Measurements from ENCODE around the gene RPL7A. TPM values are rescaled to one million over a fixed set of nuclear protein-coding genes. Genes with fewer than 3 reads are reported as not detected.
"Not testable (repeated sequence)": the region's sequence is repeated elsewhere in the genome, so short reads cannot be mapped to it uniquely, and the experiment has no call there.

The RPL7A gene
- polyA plus RNA-seq (2011; rRNA removed): 2,964 and 3,329 TPM in 2 replicates
- 1,447 and 2,388 TPM in 2 replicates for polyA minus RNA-seq (2011; rRNA and poly(A)+ RNA removed)

DNA sequence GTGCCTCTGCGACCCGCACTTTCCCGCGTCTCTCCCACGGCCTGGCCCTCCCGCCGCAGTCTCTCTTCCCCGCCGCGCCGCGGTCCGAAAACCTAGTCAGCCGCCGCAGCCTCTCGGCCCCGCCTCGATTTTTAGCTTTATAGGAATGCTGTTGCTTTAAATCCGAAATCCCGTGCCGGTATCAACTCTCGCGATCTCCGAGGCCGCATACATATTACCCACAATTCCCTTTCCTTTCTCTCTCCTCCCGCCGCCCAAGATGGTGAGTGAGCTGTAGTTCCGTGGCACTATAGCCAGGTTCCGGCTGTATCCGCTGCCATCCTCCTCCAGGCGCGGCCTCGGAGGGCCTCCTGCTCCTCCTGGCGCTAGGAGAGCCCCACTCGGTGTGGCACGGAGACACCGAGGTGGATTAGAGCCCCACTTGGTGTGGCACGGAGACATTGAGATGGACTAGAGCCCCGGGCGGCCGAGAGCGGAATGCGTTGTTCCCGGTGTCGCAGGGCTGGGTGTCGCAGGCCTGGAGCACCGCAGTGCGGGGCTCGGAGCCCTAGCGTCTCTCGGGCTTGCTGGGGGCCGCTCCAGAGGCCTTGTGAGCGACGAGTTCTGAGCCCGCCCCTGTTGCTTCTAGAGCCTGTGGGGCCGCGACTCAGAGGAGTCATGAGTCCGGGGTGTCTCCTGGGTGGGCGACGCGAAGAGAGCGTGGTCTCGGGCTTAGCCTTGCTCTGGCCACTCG is at the start of gene RPL7A, which contains the start of gene MED22:
Gene RPL7A, plus strand, starts transcription at position 234 of the 733 bp plus-strand sequence. Its CDS starts 26 bp downstream, at position 260.
Gene MED22, minus strand, starts transcription at position 147 of the 733 bp plus-strand sequence. CDS start 1,469 bp downstream, outside the sequence.
- peaks cover 51% of the 10 kb centered on the region for H3K36me3 ChIP-seq (ENCODE audit: control insufficient read depth, insufficient read depth, low read length)
- ChIA-PET POLR2A (interaction anchor here (0.6 to 1.0 kb wide), 4 partner anchors 13 to 318 kb away, joined by 3 to 8 read pairs (median 4); partner anchors contain the start of gene SURF6), CTCF (no interaction called here)
- DNase-seq (ENCODE audit: low read depth): peak; percentile 87
- no peaks in the 10 kb centered on the region for H3K27me3 ChIP-seq (ENCODE audit: control insufficient read depth, insufficient read depth, low read length)
- H3K4me3 ChIP-seq (ENCODE audit: low read depth, low read length): peak within 1 kb of the TSS; percentile 99
- TF ChIP-seq, protein P1, sequence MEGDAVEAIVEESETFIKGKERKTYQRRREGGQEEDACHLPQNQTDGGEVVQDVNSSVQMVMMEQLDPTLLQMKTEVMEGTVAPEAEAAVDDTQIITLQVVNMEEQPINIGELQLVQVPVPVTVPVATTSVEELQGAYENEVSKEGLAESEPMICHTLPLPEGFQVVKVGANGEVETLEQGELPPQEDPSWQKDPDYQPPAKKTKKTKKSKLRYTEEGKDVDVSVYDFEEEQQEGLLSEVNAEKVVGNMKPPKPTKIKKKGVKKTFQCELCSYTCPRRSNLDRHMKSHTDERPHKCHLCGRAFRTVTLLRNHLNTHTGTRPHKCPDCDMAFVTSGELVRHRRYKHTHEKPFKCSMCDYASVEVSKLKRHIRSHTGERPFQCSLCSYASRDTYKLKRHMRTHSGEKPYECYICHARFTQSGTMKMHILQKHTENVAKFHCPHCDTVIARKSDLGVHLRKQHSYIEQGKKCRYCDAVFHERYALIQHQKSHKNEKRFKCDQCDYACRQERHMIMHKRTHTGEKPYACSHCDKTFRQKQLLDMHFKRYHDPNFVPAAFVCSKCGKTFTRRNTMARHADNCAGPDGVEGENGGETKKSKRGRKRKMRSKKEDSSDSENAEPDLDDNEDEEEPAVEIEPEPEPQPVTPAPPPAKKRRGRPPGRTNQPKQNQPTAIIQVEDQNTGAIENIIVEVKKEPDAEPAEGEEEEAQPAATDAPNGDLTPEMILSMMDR (IDR thresholded peaks at IDR 0.05; ENCODE audit: insufficient read depth, low read depth, low read length): no peak

DNA sequence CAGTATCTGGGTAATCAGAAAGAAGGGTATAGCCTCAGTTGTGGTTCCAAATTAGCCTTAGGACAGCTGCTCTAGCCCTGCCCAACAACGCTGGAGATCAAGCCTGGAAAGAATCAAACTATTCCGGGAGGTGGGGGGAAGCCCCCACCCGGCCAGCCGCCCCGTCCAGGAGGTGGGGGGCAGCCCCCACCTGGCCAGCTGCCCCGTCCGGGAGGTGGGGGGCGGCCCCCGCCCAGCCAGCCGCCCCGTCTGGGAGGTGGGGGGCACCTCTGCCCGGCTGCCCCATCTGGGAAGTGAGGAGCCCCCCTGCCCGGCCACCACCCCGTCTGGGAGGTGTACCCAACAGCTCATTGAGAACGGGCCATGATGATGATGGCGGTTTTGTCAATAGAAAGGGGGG is 48.0 kb upstream of the RPL7A start:
- DNase-seq (ENCODE audit: low read depth); H3K4me3 ChIP-seq (ENCODE audit: low read depth, low read length); POLR2A ChIA-PET; H3K27me3 ChIP-seq (ENCODE audit: control insufficient read depth, insufficient read depth, low read length); H3K36me3 ChIP-seq (ENCODE audit: control insufficient read depth, insufficient read depth, low read length): not testable (repeated sequence)
- CTCF ChIA-PET: interaction anchor here (1.2 kb wide), 1 partner anchor 113 kb away, joined by 4 read pairs; no protein-coding TSS in a partner anchor

DNA sequence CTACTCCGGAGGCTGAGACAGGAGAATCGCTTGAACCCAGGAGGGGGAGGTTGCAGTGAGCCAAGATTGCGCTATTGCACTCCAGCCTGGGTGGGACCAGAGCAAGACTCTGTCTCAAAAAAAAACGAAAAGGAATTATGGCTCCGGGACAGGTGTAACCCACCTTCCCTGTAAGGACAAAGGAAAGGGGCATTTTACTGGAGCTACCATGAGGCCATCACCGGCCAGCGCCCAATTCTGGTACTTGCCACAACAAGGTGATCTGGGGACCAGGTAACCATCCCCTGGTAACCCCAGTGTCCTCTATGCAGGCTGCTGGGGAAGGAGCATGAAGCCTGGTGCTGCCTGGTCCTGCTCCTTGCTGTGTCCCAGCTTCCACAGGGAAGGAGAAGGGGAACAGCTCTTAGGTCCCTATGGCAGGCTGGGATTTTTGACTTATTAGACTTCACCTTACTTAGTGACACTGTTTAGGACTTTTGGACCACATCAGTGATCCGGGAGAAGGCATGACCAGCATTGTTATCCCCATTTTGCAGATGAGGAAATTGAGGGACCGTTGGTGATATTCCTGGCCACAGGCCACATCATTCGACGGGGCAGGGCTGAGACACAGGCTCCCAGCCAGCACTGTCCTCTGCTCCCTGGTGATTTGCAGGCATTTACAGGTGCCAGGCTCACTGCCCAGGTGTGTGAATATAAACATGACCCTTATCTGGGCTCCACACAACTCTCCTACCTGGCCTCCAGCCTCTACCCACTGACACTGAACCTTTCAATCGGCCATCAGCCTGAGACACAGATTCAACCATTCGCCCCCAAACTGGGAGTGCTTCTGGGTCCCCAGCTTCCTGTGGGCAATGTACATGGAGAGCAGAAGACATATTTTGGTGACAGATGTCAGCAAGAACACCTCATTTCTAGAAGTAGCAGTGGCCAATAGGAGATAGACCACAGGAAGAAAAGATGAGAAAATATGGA is 46.5 kb upstream of the RPL7A start:
- ChIA-PET POLR2A (no interaction called here), CTCF (no interaction called here)
- Histone ChIP-seq H3K4me3 (ENCODE audit: low read depth, low read length) (no peak overlapping the region), H3K27me3 (ENCODE audit: control insufficient read depth, insufficient read depth, low read length) (no peaks in the 10 kb centered on the region; the same call in 1 of the 2 replicates), H3K36me3 (ENCODE audit: control insufficient read depth, insufficient read depth, low read length) (no peaks in the 10 kb centered on the region)
- TF ChIP-seq, protein P1 (IDR thresholded peaks at IDR 0.05; ENCODE audit: insufficient read depth, low read depth, low read length): no peak
- no peak for DNase-seq (ENCODE audit: low read depth)

DNA sequence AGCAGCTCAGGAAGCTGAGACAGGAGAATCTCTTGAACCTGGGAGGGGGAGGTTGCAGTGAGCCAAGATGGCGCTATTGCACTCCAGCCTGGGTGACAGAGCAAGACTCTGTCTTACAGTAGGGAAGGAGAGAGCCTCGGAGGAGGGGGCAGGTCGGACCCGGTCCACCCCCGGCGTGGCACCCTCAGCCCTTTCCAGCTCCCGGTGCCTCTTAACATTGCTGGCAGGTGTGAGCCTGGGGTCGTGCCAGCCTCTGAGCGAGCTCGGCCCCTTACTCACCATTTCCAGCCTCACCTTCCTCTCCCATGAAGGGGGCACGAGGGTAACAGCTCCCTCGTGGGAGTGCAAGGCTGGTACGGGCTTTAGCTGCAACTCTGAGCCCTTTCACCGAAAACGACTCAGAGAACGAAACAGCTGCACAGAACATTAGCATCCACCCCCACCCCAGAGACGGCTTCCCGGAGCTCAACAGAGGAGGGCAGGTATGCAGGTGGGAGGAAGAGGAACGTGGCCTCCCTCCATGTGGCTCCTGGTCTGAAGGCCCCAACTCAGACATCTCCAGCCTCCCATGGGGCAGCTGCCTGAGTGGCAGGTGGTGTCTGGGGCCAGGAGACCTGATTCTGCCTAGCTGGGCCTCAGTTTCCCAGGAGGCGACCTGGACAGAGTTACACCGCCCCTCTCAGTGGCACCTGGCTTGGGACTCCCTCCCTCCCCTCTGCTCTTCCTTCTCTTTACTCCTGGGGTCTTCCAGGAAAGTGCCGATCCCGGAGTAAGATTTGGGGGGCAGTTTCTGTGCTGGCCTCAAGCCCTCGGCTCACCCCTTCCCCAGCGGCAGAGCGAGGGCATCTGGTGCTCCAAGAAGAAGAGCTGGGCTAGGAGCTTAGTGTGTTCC is 44.5 kb upstream of the RPL7A start:
- ChIA-PET CTCF (no interaction called here), POLR2A (no interaction called here)
- TF ChIP-seq, protein P1 (IDR thresholded peaks at IDR 0.05; ENCODE audit: insufficient read depth, low read depth, low read length): no peak
- Histone ChIP-seq H3K36me3 (ENCODE audit: control insufficient read depth, insufficient read depth, low read length) (no peaks in the 10 kb centered on the region), H3K4me3 (ENCODE audit: low read depth, low read length) (no peak overlapping the region), H3K27me3 (ENCODE audit: control insufficient read depth, insufficient read depth, low read length) (no peaks in the 10 kb centered on the region; the same call in 1 of the 2 replicates)
- no peak for DNase-seq (ENCODE audit: low read depth)

DNA sequence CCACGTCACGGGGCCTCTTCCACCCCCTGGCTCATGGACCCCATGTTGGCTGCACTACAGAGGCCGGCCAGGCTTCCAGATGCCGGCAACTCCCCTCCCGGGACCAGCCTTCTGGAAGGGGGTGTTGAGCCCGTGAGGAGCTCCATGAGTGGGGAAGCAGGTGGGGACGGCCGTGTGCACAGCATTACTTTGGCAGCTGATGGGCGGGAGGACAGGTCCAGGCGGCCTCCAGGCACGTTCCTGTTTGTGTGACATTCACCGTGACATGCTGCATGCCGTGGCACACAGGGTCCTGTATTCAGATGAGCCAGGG is 43.9 kb upstream of the RPL7A start:
- H3K36me3 ChIP-seq (ENCODE audit: control insufficient read depth, insufficient read depth, low read length): no peaks in the 10 kb centered on the region
- H3K27me3 ChIP-seq (ENCODE audit: control insufficient read depth, insufficient read depth, low read length): no peaks in the 10 kb centered on the region; the same call in 1 of the 2 replicates
- POLR2A ChIA-PET: no interaction called here
- H3K4me3 ChIP-seq (ENCODE audit: low read depth, low read length): no peak overlapping the region
- TF ChIP-seq, protein P1 (IDR thresholded peaks at IDR 0.05; ENCODE audit: insufficient read depth, low read depth, low read length): no peak
- CTCF ChIA-PET: no interaction called here
- no peak for DNase-seq (ENCODE audit: low read depth)

Data from BJ (cell line).